HG03060 (cell line): ENCODE results near the gene EYA2.
"Not testable (repeated sequence)": the region's sequence is repeated elsewhere in the genome, so short reads cannot be mapped to it uniquely, and the experiment has no call there.

ENCODE experiments used
- ATAC-seq: cut with Tn5 transposase; IDR thresholded peaks from one replicate; pipeline ENCODE4 v1.9.1; 2021; ENCODE audit warnings: low read depth, moderate number of reproducible peaks; ENCODE audit not compliant: unreplicated experiment

The EYA2 gene

GRCh38 chr20:46951405-46951804 lies 56.8 kb downstream of the EYA2 start:
- no peak for ATAC-seq

- no peak for ATAC-seq
These were observed 57.3 kb downstream of the EYA2 start for GRCh38 chr20:46951840-46952497.

GRCh38 chr20:46953596-46953995 lies 59.0 kb downstream of the EYA2 start:
- no peak for ATAC-seq

GRCh38 chr20:46954490-46955038 lies 59.9 kb downstream of the EYA2 start:
- ATAC-seq = no peak

GRCh38 chr20:46955601-46956556 lies 61.2 kb downstream of the EYA2 start:
- no peak for ATAC-seq

- no peak for ATAC-seq
These were observed 64.5 kb downstream of the EYA2 start for GRCh38 chr20:46959081-46959692.

GRCh38 chr20:46959821-46960220 lies 65.2 kb downstream of the EYA2 start:
- no peak for ATAC-seq

- ATAC-seq = no peak
These were observed 65.9 kb downstream of the EYA2 start for GRCh38 chr20:46960536-46960935.

GRCh38 chr20:46961968-46962367 lies 67.3 kb downstream of the EYA2 start:
- ATAC-seq = not testable (repeated sequence)

- no peak for ATAC-seq
These were observed 68.0 kb downstream of the EYA2 start for GRCh38 chr20:46962452-46963195.

- no peak for ATAC-seq
These were observed 68.5 kb downstream of the EYA2 start for GRCh38 chr20:46963196-46963529.

GRCh38 chr20:46963758-46964617 lies 69.3 kb downstream of the EYA2 start:
- no peak for ATAC-seq

GRCh38 chr20:46964618-46965455 lies 70.2 kb downstream of the EYA2 start:
- ATAC-seq = no peak

GRCh38 chr20:46965477-46965876 lies 70.8 kb downstream of the EYA2 start:
- ATAC-seq = no peak

GRCh38 chr20:46967646-46968045 lies 73.0 kb downstream of the EYA2 start:
- no peak for ATAC-seq

- ATAC-seq = no peak
These were observed 76.4 kb downstream of the EYA2 start for GRCh38 chr20:46970937-46971630.

- ATAC-seq = no peak
These were observed 79.1 kb downstream of the EYA2 start for GRCh38 chr20:46973766-46974165.
